Measurements from ENCODE around the gene USF1. TPM values are rescaled to one million over a fixed set of nuclear protein-coding genes. Genes with fewer than 3 reads are reported as not detected.

Gene USF1
- total RNA-seq, 1 donor from 2014 or later = 74.4 TPM

- Histone ChIP-seq H2AFZ (replicated peaks) (no peak overlapping the region), H3K4me3 (no peak overlapping the region), H4K20me1 (ENCODE audit: low read depth) (peaks cover 8% of the 10 kb centered on the region), H3K9ac (no peak overlapping the region), H3K4me2 (no peak overlapping the region), H3K27me3 (no peaks in the 10 kb centered on the region), H3K36me3 (no peaks in the 10 kb centered on the region), H3F3A (ENCODE audit: low read depth) (no peaks in the 10 kb centered on the region), H3K79me2 (ENCODE audit: low read depth) (peaks cover 21% of the 10 kb centered on the region), H3K4me1 (no peaks in the 10 kb centered on the region), H3K27ac (no peak overlapping the region), H3K9me3 (ENCODE audit: low read depth) (no peaks in the 10 kb centered on the region)
- Mint-ChIP-seq H3K9me3 (no peaks in the 10 kb centered on the region), H3K4me3 (no peak overlapping the region), H3K27me3 (ENCODE audit: insufficient read depth, low read depth) (no peaks in the 10 kb centered on the region), H3K4me1 (peaks cover 6% of the 10 kb centered on the region), H3K27ac (no peak overlapping the region), H3K36me3 (no peaks in the 10 kb centered on the region)
- TF ChIP-seq EZH2 (IDR thresholded peaks at IDR 0.05) (no peak), CTCF (IDR thresholded peaks at IDR 0.05) (no peak), EZH2phosphoT487 (IDR thresholded peaks at IDR 0.05) (no peak)
- no peak for DNase-seq (ENCODE audit: low spot score)
Observed at GRCh38 chr1:161000736-161001480, 44.9 kb downstream of the USF1 start.

- DNase-seq (ENCODE audit: low spot score) = no peak
- no peak overlapping the region for H3K27ac ChIP-seq
- H3K4me1 Mint-ChIP-seq = peaks cover 9% of the 10 kb centered on the region
- no peaks in the 10 kb centered on the region for H3K36me3 Mint-ChIP-seq
- H3K9ac ChIP-seq = no peak overlapping the region
- H3K9me3 Mint-ChIP-seq = peaks cover 2% of the 10 kb centered on the region
- no peaks in the 10 kb centered on the region for H3K27me3 ChIP-seq
- peaks cover 6% of the 10 kb centered on the region for H3K79me2 ChIP-seq (ENCODE audit: low read depth)
- H3F3A ChIP-seq (ENCODE audit: low read depth) = no peaks in the 10 kb centered on the region
- H3K4me3 Mint-ChIP-seq = no peak overlapping the region
- H3K27me3 Mint-ChIP-seq (ENCODE audit: insufficient read depth, low read depth) = no peaks in the 10 kb centered on the region
- H3K9me3 ChIP-seq (ENCODE audit: low read depth) = no peaks in the 10 kb centered on the region
- H3K4me2 ChIP-seq = no peak overlapping the region
- no peak overlapping the region for H2AFZ ChIP-seq (replicated peaks)
- no peaks in the 10 kb centered on the region for H3K36me3 ChIP-seq
- TF ChIP-seq EZH2 (IDR thresholded peaks at IDR 0.05) (no peak), EZH2phosphoT487 (IDR thresholded peaks at IDR 0.05) (no peak), CTCF (IDR thresholded peaks at IDR 0.05) (no peak)
- H3K4me1 ChIP-seq = no peaks in the 10 kb centered on the region
- H3K27ac Mint-ChIP-seq = peak overlapping the region; percentile 50
- no peak overlapping the region for H3K4me3 ChIP-seq
- H4K20me1 ChIP-seq (ENCODE audit: low read depth) = no peaks in the 10 kb centered on the region
Observed at GRCh38 chr1:160999376-160999775, 46.4 kb downstream of the USF1 start.

DNA sequence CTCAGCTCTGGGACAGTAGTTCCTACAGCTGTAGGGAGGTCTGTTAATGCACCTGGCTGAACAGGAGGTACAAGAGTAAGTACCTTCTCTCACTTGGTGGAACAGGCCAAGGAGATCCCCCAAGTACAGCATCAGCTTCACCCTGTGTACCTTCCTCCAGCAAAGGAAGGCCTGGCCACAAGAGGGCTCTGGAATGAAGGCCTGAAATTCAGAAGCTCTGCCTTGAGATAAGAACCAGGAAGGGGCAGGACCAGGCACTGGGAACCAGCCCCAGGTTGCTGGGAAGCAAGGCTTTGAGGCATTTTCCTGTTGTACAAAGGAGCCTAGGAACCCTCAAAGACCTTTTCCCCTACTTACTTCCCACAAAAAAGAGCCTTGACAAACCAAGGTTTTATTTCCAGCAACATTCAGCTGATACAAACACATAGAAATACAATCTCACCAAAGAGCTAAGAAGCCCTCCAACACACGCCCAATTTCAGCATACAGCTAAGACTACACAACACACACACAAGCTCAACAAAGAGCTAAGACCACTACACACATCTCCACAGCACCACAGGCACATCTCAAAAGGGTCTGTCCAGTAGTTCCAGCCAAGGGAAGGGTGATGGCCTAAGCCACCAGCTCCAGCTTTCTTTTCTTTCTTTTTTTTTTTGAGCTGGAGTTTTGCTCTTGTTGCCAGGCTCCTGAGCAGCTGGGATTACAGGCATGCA is 48.3 kb downstream of the USF1 start:
- Histone ChIP-seq H3K9ac (no peak overlapping the region), H3K79me2 (ENCODE audit: low read depth) (no peaks in the 10 kb centered on the region), H3F3A (ENCODE audit: low read depth) (peaks cover 7% of the 10 kb centered on the region), H3K4me2 (no peak overlapping the region), H2AFZ (replicated peaks) (no peak overlapping the region), H3K27me3 (no peaks in the 10 kb centered on the region), H3K9me3 (ENCODE audit: low read depth) (no peaks in the 10 kb centered on the region), H4K20me1 (ENCODE audit: low read depth) (no peaks in the 10 kb centered on the region), H3K4me1 (no peaks in the 10 kb centered on the region), H3K27ac (no peak overlapping the region), H3K36me3 (no peaks in the 10 kb centered on the region), H3K4me3 (no peak overlapping the region)
- no peaks in the 10 kb centered on the region for H3K27me3 Mint-ChIP-seq (ENCODE audit: insufficient read depth, low read depth)
- peaks cover 9% of the 10 kb centered on the region for H3K4me1 Mint-ChIP-seq
- H3K9me3 Mint-ChIP-seq = peaks cover 2% of the 10 kb centered on the region
- no peak overlapping the region for H3K4me3 Mint-ChIP-seq
- TF ChIP-seq EZH2 (IDR thresholded peaks at IDR 0.05) (no peak), CTCF (IDR thresholded peaks at IDR 0.05) (peak; percentile 54), EZH2phosphoT487 (IDR thresholded peaks at IDR 0.05) (no peak)
- no peak overlapping the region for H3K27ac Mint-ChIP-seq
- DNase-seq (ENCODE audit: low spot score) = peak; percentile 49
- H3K36me3 Mint-ChIP-seq = no peaks in the 10 kb centered on the region

All from neural progenitor cell (in vitro differentiated cells).